NCI-H748 treated with DMSO at 0.1 percent for 48 hours (cell line): ENCODE measurements around the gene SORCS2.

Experiments
- DNase-seq: peaks from one replicate; lab custom pipeline; 2025; lab: John Stamatoyannopoulos, UW

SORCS2 gene

GRCh38 chr4:7474320-7474719, 282.0 kb downstream of the SORCS2 start:
- DNase-seq = no peak

- no peak for DNase-seq
Observed at GRCh38 chr4:7475207-7475606, 282.9 kb downstream of the SORCS2 start.

GRCh38 chr4:7476820-7477219, 284.5 kb downstream of the SORCS2 start:
- no peak for DNase-seq

- DNase-seq = no peak
Observed at GRCh38 chr4:7477695-7478094, 285.4 kb downstream of the SORCS2 start.

GRCh38 chr4:7478665-7479064, 286.3 kb downstream of the SORCS2 start:
- DNase-seq = no peak

- no peak for DNase-seq
Observed at GRCh38 chr4:7480423-7480822, 288.1 kb downstream of the SORCS2 start.

GRCh38 chr4:7481227-7481626, 288.9 kb downstream of the SORCS2 start:
- DNase-seq = no peak

- DNase-seq = no peak
Observed at GRCh38 chr4:7485096-7485495, 292.8 kb downstream of the SORCS2 start.

GRCh38 chr4:7486101-7486500, 293.8 kb downstream of the SORCS2 start:
- no peak for DNase-seq

- DNase-seq = no peak
Observed at GRCh38 chr4:7487502-7487901, 295.2 kb downstream of the SORCS2 start.

GRCh38 chr4:7487998-7488671, 295.8 kb downstream of the SORCS2 start:
- no peak for DNase-seq

- DNase-seq = no peak
Observed at GRCh38 chr4:7491915-7492314, 299.6 kb downstream of the SORCS2 start.

- DNase-seq = no peak
Observed at GRCh38 chr4:7498446-7499200, 306.3 kb downstream of the SORCS2 start.

- no peak for DNase-seq
Observed at GRCh38 chr4:7499661-7500060, 307.3 kb downstream of the SORCS2 start.

- no peak for DNase-seq
Observed at GRCh38 chr4:7500404-7500803, 308.1 kb downstream of the SORCS2 start.

- no peak for DNase-seq
Observed at GRCh38 chr4:7501314-7501713, 309.0 kb downstream of the SORCS2 start.

- no peak for DNase-seq
Observed at GRCh38 chr4:7501873-7502272, 309.5 kb downstream of the SORCS2 start.

GRCh38 chr4:7503559-7504249, 311.4 kb downstream of the SORCS2 start:
- no peak for DNase-seq

- DNase-seq = no peak
Observed at GRCh38 chr4:7505116-7505900, 313.0 kb downstream of the SORCS2 start.

- DNase-seq = no peak
Observed at GRCh38 chr4:7506119-7506518, 313.8 kb downstream of the SORCS2 start.

GRCh38 chr4:7506572-7506971, 314.2 kb downstream of the SORCS2 start:
- DNase-seq = no peak

- no peak for DNase-seq
Observed at GRCh38 chr4:7507381-7507780, 315.0 kb downstream of the SORCS2 start.
